Endothelial cell of umbilical vein (primary cell): ENCODE measurements around the gene SZT2. TPM values are rescaled to one million over a fixed set of nuclear protein-coding genes. Genes with fewer than 3 reads are reported as not detected.

Experiments
- BruUV-seq: library from RNA; stranded (reverse); fragments of 400-500 nt; replicated peaks from 2 replicates; lab custom pipeline; 2021; lab: Mats Ljungman, UMichigan
- CTCF ChIA-PET: fragments of 300-600, 350-600 bp; sonication (Branson Sonifier 250); formaldehyde crosslinking; loops from one replicate; lab custom pipeline; 2021; ENCODE audit warnings: antibody characterized with exemption, inconsistent platforms; lab: Charles Lee
- POLR2A ChIA-PET: fragments of 300-600, 350-600 bp; sonication (Branson Sonifier 250); formaldehyde crosslinking; loops from one replicate; lab custom pipeline; 2021; ENCODE audit warnings: antibody characterized with exemption, inconsistent platforms; lab: Charles Lee
- DNase-seq: peaks from one replicate; pipeline ENCODE4 v3.0.0-alpha.2; 2011; ENCODE audit warnings: low read depth, low spot score
- FAIRE-seq: peaks from 2 replicates; lab custom pipeline; 2011; peaks lifted over from hg19 to GRCh38; lab: Jason Lieb, UNC
- H2AFZ ChIP-seq: 2 replicates; pipeline ENCODE4 v1.6.0; 2012; ENCODE audit warnings: low read depth, low read length, control low read depth, inconsistent platforms
- H3K27ac ChIP-seq: 2 replicates; pipeline ENCODE4 v1.5.1; 2011; ENCODE audit warnings: low read depth, mild to moderate bottlenecking, control low read depth, low read length, moderate library complexity; ENCODE audit not compliant: insufficient read depth
- H3K27me3 ChIP-seq, 2 experiments: 2 replicates each; pipeline versions ENCODE4 v1.6.0 to v1.6.1; 2011; ENCODE audit warnings: low read length in 2 of 2, mixed read lengths in 1 of 2; ENCODE audit not compliant: control insufficient read depth in 2 of 2, insufficient read depth in 2 of 2
- H3K36me3 ChIP-seq, 2 experiments: 2 replicates in 1 of 2; 3 replicates in 1 of 2; pipeline ENCODE4 v1.5.1; 2011; ENCODE audit warnings: low read length in 2 of 2, mild to moderate bottlenecking in 1 of 2, moderate library complexity in 1 of 2; ENCODE audit not compliant: control insufficient read depth in 2 of 2, insufficient read depth in 2 of 2; ENCODE audit errors: extremely low read depth in 1 of 2
- H3K4me1 ChIP-seq: 3 replicates; pipeline ENCODE4 v1.5.1; 2011; ENCODE audit warnings: mild to moderate bottlenecking, low read length; ENCODE audit not compliant: control insufficient read depth, insufficient read depth; ENCODE audit errors: extremely low read depth
- H3K4me2 ChIP-seq: 2 replicates; pipeline ENCODE4 v1.6.1; 2011; ENCODE audit warnings: low read length, control low read depth, mixed read lengths; ENCODE audit not compliant: insufficient read depth
- H3K4me3 ChIP-seq, 3 experiments: fragments of 200-600 bp in 1 of 3; sonication (generic), shearing (Covaris generic) in 1 of 3; replicated peaks in 1 of 3; 2 replicates each; pipeline ENCODE4 v1.5.1; 2011 to 2016; ENCODE audit warnings: control low read depth in 3 of 3, low read length in 3 of 3, mild to moderate bottlenecking in 2 of 3, inconsistent platforms in 1 of 3, low read depth in 1 of 3, moderate library complexity in 1 of 3; ENCODE audit not compliant: insufficient read depth in 1 of 3
- H3K79me2 ChIP-seq: 2 replicates; pipeline ENCODE4 v1.6.0; 2012; ENCODE audit warnings: low read length, inconsistent platforms; ENCODE audit not compliant: control insufficient read depth, insufficient read depth
- H3K9ac ChIP-seq: replicated peaks from 2 replicates; pipeline ENCODE3; 2011; ENCODE audit warnings: low read length, control low read depth; ENCODE audit not compliant: insufficient read depth; ENCODE audit errors: extremely low read depth
- H3K9me1 ChIP-seq: replicated peaks from 3 replicates; pipeline ENCODE4 v1.6.0; 2011; ENCODE audit warnings: mild to moderate bottlenecking, low read length; ENCODE audit not compliant: control insufficient read depth, insufficient read depth; ENCODE audit errors: extremely low read depth
- H3K9me3 ChIP-seq: replicated peaks from 2 replicates; pipeline ENCODE4 v1.5.1; 2012; ENCODE audit warnings: low read length, inconsistent platforms; ENCODE audit not compliant: control insufficient read depth, insufficient read depth
- H4K20me1 ChIP-seq: replicated peaks from 2 replicates; pipeline ENCODE3; 2011; ENCODE audit warnings: mild to moderate bottlenecking, low read length; ENCODE audit not compliant: control insufficient read depth, insufficient read depth; ENCODE audit errors: extremely low read depth
- EZH2 ChIP-seq: IDR thresholded peaks from 2 replicates; pipeline ENCODE4 v1.6.1; 2012; ENCODE audit warnings: borderline replicate concordance, low read depth, mild to moderate bottlenecking, moderate library complexity, low read length, inconsistent platforms; ENCODE audit not compliant: severe bottlenecking
- FOS ChIP-seq: IDR thresholded peaks from 2 replicates; pipeline ENCODE4 v1.6.1; 2011; ENCODE audit warnings: mild to moderate bottlenecking, low read length, moderate library complexity, borderline replicate concordance; ENCODE audit not compliant: insufficient read depth
- GATA2 ChIP-seq: IDR thresholded peaks from 2 replicates; pipeline ENCODE4 v1.7.0; 2011; ENCODE audit warnings: low read depth, mild to moderate bottlenecking, moderate library complexity, mixed read lengths, low read length; ENCODE audit not compliant: insufficient read length, insufficient read depth
- JUN ChIP-seq: IDR thresholded peaks from 2 replicates; pipeline ENCODE4 v1.6.1; 2011; ENCODE audit warnings: borderline replicate concordance, low read depth; ENCODE audit not compliant: insufficient read length, insufficient read depth
- MAX ChIP-seq: IDR thresholded peaks from 2 replicates; pipeline ENCODE4 v1.6.1; 2011; ENCODE audit not compliant: insufficient read depth, insufficient read length
- MYC ChIP-seq: IDR thresholded peaks from one replicate; pipeline ENCODE4 v1.6.1; 2011; ENCODE audit warnings: mild to moderate bottlenecking, low read depth, low read length
- POLR2A ChIP-seq: IDR thresholded peaks from 2 replicates; pipeline ENCODE4 v1.6.1; 2012; ENCODE audit warnings: low read depth, mild to moderate bottlenecking, control low read depth, low read length
- POLR2AphosphoS5 ChIP-seq: IDR thresholded peaks from 2 replicates; pipeline ENCODE4 v1.6.1; 2012; ENCODE audit warnings: low read depth, mild to moderate bottlenecking, control low read depth, low read length, moderate library complexity; ENCODE audit not compliant: insufficient read depth
- dilution Hi-C: fragments of 300-500 bp; cut with MboI; formaldehyde crosslinking; loops from one replicate; pipeline ENCODE4 v1.15.0; 2019; ENCODE audit warnings: low sequenced_read_pairs; ENCODE audit not compliant: extremely low pct_ligation_motif_present
- intact Hi-C: fragments of 100-400 bp; cut with micrococcal nuclease; formaldehyde crosslinking; loops from one replicate; pipeline ENCODE4 v1.10.0; 2022
- polyA plus RNA-seq, 4 experiments: library from polyadenylated mRNA; depleted of rRNA in 3 of 4; stranded (reverse) in 3 of 4; unstranded in 1 of 4; fragments of >200 nt; gene quantifications; 2 replicates each; pipeline versions ENCODE4 v1.2.1 to v1.2.3, GENCODE V29; 2011 to 2012; ENCODE audit warnings: missing spikeins in 1 of 4
- total RNA-seq: library from RNA; stranded (reverse); gene quantifications from 2 replicates; pipeline ENCODE4 v1.2.3, GENCODE V29; 2021
- TF ChIP-seq, protein P1 (sequence below), 2 donors: IDR thresholded peaks; 1 replicate in 1 of 2; 2 replicates in 1 of 2; pipeline ENCODE4 v1.5.1; 2011; ENCODE audit warnings: low read length in 2 of 2, mild to moderate bottlenecking in 2 of 2, moderate library complexity in 2 of 2, control low read depth in 1 of 2, inconsistent platforms in 1 of 2, low read depth in 1 of 2; ENCODE audit not compliant: insufficient read depth in 1 of 2; ENCODE audit errors: extremely low read depth in 1 of 2

SZT2 gene
- total and polyA plus RNA-seq, 2 donors (not counting 3 experiments of a cell fraction or from before 2014, with no cell fraction given) = 11.4 to 49.9 TPM

- dilution Hi-C loops = no loop called here
- CTCF ChIA-PET = interaction anchor here (1.2 kb wide), 1 partner anchor 16 kb away, joined by 3 read pairs; no protein-coding TSS in a partner anchor
- intact Hi-C loops = no loop called here
Observed at GRCh38 chr1:43450251-43450941, 60.7 kb downstream of the SZT2 start.

DNA sequence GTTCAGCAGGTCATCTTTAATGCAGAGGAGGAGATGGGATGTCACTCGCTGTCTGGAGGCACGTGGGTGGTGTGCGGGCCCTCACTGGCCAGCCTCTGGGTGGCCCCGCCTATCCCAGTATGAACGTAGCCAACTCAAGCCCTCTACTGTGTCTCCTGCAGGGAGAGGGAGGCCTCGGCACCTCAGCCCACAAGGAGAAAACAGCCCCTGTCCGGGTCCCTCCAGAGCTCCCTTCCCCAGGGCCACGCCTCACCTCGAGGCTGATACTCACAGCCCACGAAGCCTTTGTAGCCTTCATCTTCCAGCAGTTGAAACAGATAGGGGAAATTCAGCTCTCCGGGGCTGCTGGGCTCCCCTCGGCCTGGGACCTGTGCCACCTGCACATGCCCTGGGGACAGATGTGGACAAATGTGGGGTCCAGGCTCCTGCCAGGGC, 61.5 kb downstream of the SZT2 start:
- Histone ChIP-seq H3K9me3 (no peaks in the 10 kb centered on the region), H3K27me3 (no peaks in the 10 kb centered on the region), H3K9me1 (no peaks in the 10 kb centered on the region), H3K27ac (no peak overlapping the region), H2AFZ (no peak overlapping the region), H3K4me1 (peaks cover 43% of the 10 kb centered on the region), H3K9ac (no peak overlapping the region), H4K20me1 (no peaks in the 10 kb centered on the region), H3K36me3 (peaks cover 18 to 54% of the 10 kb centered on the region in 2 experiments), H3K4me2 (peak overlapping the region; percentile 21), H3K4me3 (no peak overlapping the region), H3K79me2 (peaks cover 26% of the 10 kb centered on the region)
- FAIRE-seq (no peak), DNase-seq (no peak)
- no TSS peak for BruUV-seq
- ChIA-PET CTCF (interaction anchor here (1.2 kb wide), 1 partner anchor 15 kb away, joined by 3 read pairs; no protein-coding TSS in a partner anchor), POLR2A (no interaction called here)
- TF ChIP-seq EZH2 (no peak), POLR2AphosphoS5 (no peak), JUN (no peak), GATA2 (no peak), MYC (no peak), FOS (no peak), POLR2A (no peak), MAX (no peak)
- TF ChIP-seq, protein P1, sequence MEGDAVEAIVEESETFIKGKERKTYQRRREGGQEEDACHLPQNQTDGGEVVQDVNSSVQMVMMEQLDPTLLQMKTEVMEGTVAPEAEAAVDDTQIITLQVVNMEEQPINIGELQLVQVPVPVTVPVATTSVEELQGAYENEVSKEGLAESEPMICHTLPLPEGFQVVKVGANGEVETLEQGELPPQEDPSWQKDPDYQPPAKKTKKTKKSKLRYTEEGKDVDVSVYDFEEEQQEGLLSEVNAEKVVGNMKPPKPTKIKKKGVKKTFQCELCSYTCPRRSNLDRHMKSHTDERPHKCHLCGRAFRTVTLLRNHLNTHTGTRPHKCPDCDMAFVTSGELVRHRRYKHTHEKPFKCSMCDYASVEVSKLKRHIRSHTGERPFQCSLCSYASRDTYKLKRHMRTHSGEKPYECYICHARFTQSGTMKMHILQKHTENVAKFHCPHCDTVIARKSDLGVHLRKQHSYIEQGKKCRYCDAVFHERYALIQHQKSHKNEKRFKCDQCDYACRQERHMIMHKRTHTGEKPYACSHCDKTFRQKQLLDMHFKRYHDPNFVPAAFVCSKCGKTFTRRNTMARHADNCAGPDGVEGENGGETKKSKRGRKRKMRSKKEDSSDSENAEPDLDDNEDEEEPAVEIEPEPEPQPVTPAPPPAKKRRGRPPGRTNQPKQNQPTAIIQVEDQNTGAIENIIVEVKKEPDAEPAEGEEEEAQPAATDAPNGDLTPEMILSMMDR (IDR thresholded peaks at IDR 0.05; ENCODE audit: extremely low read depth in 1 of 2, insufficient read depth in 1 of 2, low read depth in 1 of 2, low read length in 2 of 2) = no peak
- intact Hi-C loops = no loop called here
- dilution Hi-C loops = no loop called here

More at GRCh38 chr1:43450251-43450941, 60.7 kb downstream of the SZT2 start:
- DNase-seq (no peak), FAIRE-seq (peak; percentile 8)
- no TSS peak for BruUV-seq
- Histone ChIP-seq H2AFZ (no peak overlapping the region), H3K79me2 (peaks cover 26% of the 10 kb centered on the region), H3K27me3 (no peaks in the 10 kb centered on the region), H3K27ac (no peak overlapping the region), H4K20me1 (no peaks in the 10 kb centered on the region), H3K9me1 (no peaks in the 10 kb centered on the region), H3K9ac (no peak overlapping the region), H3K4me2 (peak overlapping the region; percentile 21), H3K4me1 (peaks cover 43% of the 10 kb centered on the region), H3K9me3 (no peaks in the 10 kb centered on the region), H3K4me3 (no peak overlapping the region), H3K36me3 (peaks cover 18 to 54% of the 10 kb centered on the region in 2 experiments)
- TF ChIP-seq POLR2A (no peak), GATA2 (no peak), POLR2AphosphoS5 (peak; percentile 19), JUN (no peak)
- POLR2A ChIA-PET = no interaction called here
